Left kidney (tissue), 2 donors: Measurements from ENCODE around the gene CSNK1A1. TPM values are rescaled to one million over a fixed set of nuclear protein-coding genes. Genes with fewer than 3 reads are reported as not detected.
A peak's percentile ranks its signal among the peaks of the same experiment; 100 is the strongest.
"Not testable (repeated sequence)": the region's sequence is repeated elsewhere in the genome, so short reads cannot be mapped to it uniquely, and the experiment has no call there.

ENCODE experiments used
- DNase-seq: peaks from one replicate; pipeline ENCODE4 v3.0.0-alpha.2; 2013
- polyA plus RNA-seq: library from polyadenylated mRNA; unstranded; fragments of 120-200 nt; gene quantifications from one replicate; pipeline ENCODE4 v1.2.1, GENCODE V29; 2013; ENCODE audit not compliant: insufficient read length

CSNK1A1 gene
- polyA plus RNA-seq, 1 donor, result 217 TPM

DNA sequence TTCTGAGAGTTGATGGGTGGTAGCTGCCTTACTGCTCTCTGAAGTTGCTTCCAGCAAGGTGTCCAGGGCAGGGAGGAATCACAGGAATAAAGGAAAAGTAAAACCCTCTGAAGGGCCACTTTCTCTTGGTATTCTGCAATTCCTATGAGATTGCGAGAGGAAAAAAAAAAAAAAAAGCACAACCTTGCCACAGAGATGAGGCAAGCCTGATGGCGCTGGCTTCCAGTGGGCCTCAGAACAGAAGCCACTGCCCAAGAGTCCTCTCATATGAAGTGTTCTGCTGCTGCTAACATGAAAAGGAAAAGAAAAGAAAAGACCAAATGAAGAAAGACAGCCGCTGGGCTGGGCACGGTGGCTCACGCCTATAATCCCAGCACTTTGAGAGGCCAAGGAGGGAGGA, 91.3 kb downstream of the CSNK1A1 start:
- DNase-seq, result no peak

DNA sequence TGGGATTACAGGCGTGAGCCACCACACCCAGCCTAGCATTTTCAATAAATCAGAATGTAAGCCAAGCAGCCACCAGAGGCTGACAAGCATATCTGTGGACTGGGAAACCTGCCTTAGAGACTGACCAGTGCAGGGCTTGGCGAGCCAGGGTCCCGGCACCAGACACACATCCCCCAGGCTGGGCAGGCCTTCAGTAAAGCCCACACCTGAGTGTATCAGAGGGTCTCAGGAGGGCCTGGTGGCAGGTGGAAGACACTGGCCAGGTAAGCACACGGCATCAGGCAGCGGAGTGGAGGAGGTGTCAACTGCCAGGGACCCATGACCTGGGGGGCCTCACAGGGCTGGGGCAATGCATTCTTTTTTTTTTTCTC, 93.9 kb downstream of the CSNK1A1 start:
- DNase-seq, result no peak

GRCh38 chr5:149456597-149457392, 94.4 kb downstream of the CSNK1A1 start:
- DNase-seq, result no peak

GRCh38 chr5:149455889-149456409, 95.3 kb downstream of the CSNK1A1 start:
- no peak for DNase-seq

- DNase-seq, result no peak
Measured at GRCh38 chr5:149453618-149454415, 97.4 kb downstream of the CSNK1A1 start.

GRCh38 chr5:149452665-149453617, 98.3 kb downstream of the CSNK1A1 start:
- DNase-seq, result no peak

- DNase-seq, result no peak
Measured at GRCh38 chr5:149452007-149452664, 99.1 kb downstream of the CSNK1A1 start.

- DNase-seq, result no peak
Measured at GRCh38 chr5:149450199-149450598, 101.0 kb downstream of the CSNK1A1 start.

- DNase-seq, result no peak
Measured at GRCh38 chr5:149448831-149449714, 102.2 kb downstream of the CSNK1A1 start.

GRCh38 chr5:149448431-149448830, 102.8 kb downstream of the CSNK1A1 start:
- DNase-seq, result no peak

DNA sequence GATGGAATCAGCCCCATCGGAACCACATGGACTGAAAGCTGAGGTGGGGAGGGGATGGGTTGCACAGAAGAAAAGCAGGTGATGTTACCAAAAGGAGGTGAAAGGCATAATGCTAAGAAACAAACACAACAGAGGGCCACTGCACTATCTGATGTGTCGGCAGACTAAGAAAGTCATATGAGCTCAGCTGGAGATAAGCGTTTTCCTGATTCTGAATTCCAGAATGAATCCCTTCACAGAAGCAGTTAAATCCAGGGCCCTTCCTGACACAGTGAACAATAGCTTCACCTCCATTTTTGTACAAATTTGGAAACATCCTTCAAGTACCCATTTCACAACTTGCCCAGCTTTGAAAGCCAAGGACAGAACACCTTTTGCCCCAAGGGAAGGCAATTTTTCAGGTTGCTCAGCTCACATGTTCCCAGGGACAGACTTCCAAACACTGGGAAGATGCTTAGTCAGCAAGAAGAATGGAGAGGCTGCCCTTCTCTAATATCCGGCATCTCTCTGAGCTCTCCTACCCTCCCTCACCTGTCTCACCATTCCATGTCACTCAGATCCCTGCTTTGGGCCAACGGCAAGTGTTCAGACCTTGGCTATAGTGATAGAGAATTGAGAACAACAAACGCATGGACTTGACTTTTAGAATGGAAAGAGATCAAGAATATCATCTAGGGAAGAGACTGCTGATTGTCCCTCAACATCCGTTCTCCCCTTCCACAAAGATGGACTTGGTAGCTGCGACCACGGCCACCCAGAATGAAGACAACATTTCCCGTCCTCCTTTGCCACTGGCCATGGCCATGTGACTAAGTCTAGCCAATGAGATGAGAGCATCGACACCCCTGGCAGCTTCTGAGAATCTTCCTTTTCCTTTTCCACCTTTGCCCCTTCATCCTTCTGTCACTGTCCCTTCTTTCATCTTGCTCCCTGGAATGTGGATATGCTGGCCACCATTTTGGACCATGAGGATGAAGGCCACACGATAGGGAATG, 103.6 kb downstream of the CSNK1A1 start:
- no peak for DNase-seq

- DNase-seq, result not testable (repeated sequence)
Measured at GRCh38 chr5:149446794-149447193, 104.4 kb downstream of the CSNK1A1 start.

DNA sequence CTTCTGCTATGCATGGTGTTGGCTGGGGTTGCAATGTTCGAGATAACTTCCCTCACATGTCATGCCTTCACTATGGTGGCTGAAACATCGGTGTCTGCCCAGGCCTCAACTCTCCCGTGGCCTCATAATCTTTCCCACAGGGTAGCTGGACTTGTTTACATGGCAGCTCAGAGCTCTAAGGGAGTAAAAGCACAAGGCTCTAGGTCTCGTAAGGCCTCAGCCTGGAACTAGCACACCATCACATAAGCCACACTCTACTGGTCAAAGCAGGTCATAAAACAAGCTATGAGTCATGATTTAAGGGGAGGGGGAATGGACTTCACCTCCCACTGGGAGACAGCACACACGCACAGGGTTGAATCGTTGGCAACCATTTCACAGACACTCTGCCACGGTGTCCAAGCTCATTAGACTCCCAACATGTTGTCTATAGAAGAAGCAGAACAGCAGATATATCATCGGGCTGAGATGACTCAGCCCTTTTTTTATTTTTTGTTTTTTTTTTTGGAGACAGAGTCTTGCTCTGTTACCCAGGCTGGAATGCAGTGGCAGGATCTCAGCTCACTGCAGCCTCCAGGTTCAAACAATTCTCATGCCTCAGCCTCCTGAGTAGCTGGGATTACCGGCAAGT, 105.4 kb downstream of the CSNK1A1 start:
- peak; percentile 65 for DNase-seq

GRCh38 chr5:149445343-149445738, 105.9 kb downstream of the CSNK1A1 start:
- no peak for DNase-seq

DNA sequence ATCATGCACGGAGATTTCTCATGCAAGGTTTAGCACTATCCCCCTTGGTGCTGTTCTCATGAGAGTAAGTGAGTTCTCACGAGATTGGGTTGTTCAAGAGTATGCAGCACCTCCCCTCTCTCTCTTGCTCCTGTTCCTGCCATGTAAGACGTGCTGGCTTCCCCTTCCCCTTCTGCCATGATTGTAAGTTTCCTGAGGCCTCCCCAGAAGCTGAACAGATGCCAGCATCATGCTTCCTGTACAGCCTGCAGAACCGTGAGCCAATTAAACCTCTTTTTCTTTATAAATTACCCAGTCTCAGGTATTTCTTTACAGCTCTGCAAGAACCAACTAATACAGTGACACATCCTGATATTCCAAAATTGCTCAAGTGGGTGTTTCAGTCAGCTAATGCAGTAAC, 106.8 kb downstream of the CSNK1A1 start:
- DNase-seq, result not testable (repeated sequence)

DNA sequence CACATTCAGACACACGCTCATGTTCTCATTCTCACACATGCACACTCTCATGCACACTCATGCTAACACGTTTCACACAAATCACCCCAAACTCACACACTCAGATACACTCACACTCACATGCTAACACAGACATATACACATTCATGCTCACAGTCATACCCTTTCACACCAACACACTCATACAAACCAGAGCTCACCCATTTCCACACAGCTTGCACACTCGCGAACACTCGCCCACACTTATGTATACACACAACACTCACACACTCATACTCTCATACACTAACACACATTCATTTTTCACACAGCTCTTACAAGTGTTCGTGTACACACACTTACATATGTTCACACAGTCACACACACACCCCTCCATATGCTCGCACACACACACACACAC, 108.0 kb downstream of the CSNK1A1 start:
- no peak for DNase-seq

DNA sequence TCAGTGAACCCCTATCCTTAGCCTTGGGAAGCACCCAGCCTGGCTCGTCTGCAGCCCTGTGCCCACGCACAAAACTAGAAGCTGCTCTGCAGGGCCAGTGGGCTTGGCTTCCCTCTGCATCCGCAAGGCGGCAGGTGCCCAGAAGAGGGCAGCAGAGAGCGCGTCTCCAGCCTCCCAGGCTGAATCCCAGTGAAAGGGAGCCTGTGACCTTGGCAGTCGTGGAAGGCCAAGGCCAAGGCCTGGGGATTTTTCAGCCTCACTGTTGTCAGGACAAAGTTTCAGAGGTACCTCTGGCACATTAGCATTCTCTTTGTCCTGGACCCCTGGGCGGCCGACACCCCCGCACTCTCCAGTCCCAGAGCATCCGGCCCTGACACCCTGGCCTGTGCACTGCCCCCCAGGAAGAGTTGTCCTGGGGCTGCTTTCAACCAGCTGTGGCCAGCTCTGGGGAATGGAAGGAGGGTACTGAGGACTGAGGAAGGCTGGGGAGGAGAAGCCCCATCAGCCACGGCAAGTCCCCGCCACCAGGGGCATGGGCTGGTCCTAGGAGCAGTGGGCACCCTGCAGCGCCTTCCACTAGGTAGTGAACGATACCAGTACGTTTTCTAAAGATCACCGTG, 108.6 kb downstream of the CSNK1A1 start:
- DNase-seq, result peak; percentile 74
